ENCODE data around the gene NUB1. TPM values are rescaled to one million over a fixed set of nuclear protein-coding genes. Genes with fewer than 3 reads are reported as not detected.

NUB1 gene, protein sequence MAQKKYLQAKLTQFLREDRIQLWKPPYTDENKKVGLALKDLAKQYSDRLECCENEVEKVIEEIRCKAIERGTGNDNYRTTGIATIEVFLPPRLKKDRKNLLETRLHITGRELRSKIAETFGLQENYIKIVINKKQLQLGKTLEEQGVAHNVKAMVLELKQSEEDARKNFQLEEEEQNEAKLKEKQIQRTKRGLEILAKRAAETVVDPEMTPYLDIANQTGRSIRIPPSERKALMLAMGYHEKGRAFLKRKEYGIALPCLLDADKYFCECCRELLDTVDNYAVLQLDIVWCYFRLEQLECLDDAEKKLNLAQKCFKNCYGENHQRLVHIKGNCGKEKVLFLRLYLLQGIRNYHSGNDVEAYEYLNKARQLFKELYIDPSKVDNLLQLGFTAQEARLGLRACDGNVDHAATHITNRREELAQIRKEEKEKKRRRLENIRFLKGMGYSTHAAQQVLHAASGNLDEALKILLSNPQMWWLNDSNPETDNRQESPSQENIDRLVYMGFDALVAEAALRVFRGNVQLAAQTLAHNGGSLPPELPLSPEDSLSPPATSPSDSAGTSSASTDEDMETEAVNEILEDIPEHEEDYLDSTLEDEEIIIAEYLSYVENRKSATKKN
- total RNA-seq (2022; extraction: Qiagen RNA extraction), result 34.2 to 44.3 TPM (median 37.2 TPM) in 5 replicates

GRCh38 chr7:151341357-151342101 lies at the start of gene NUB1:
Gene NUB1 (plus strand): TSS chr7:151341812. CDS start chr7:151345350, 3,538 bp downstream.

DNA sequence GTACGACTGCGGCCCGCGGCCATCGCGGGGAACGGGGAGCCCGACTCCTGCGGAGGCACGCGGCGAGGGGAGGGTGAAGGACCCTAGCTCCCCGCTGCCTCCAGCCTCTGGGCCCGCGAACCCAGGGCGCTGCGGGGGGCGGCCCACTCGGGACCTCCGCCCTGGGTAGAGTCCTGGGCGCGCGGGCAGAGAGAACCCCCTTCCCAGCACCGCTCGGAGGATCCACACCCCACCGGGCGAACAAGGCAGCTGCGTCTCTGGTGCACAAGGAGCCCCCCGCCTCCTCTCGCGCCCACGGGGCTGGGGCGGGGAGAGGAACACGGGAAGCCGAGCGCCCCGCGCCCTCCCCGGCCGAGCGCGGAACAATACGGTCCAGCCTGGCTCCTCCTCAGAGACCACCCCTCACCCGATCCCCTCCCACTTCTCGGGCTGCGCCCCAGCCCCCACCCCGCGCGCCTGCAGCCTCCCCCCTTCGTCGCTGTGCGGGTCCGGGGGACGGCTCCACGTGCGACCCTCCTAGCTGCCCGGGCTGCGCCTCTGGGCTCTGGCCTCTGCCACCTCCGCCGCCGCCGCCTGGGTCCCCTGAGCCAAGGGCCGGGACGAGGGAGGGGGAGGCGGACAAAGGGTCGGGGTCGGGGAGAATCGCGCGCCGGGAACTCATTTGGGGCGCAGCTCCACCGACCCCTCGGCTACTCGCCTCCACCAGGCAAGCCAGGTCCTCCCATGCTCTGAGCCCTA lies 68.2 kb downstream of the NUB1 start, which contains the start of gene WDR86:
Gene WDR86 (minus strand): TSS at position 372 of the 738 bp plus-strand sequence. CDS start 449 bp downstream, outside the sequence.

Other genes starting within 250 kb of the NUB1 start
- gene GBX1, start 174.1 kb upstream of the NUB1 start, total RNA-seq (2022; extraction: Qiagen RNA extraction), result 0.20 TPM in 1 of 5 replicates, not detected in the others
- not detected in 5 replicates for gene ASB10, start 154.6 kb upstream of the NUB1 start, total RNA-seq (2022; extraction: Qiagen RNA extraction)
- gene H2BK1, start 131.3 kb upstream of the NUB1 start, total RNA-seq (2022; extraction: Qiagen RNA extraction), result not detected in 5 replicates
- 58.0 to 63.8 TPM (median 62.0 TPM) in 5 replicates for gene ABCF2, start 114.6 kb upstream of the NUB1 start, total RNA-seq (2022; extraction: Qiagen RNA extraction)
- gene CHPF2, start 109.3 kb upstream of the NUB1 start, total RNA-seq (2022; extraction: Qiagen RNA extraction), result 34.7 to 47.0 TPM (median 45.1 TPM) in 5 replicates
- gene SMARCD3, start 93.1 kb upstream of the NUB1 start, total RNA-seq (2022; extraction: Qiagen RNA extraction), result 7.7 to 11.6 TPM (median 9.9 TPM) in 5 replicates
- 0.11 to 0.39 TPM (median 0.22 TPM) in 5 replicates for gene WDR86, start 68.2 kb downstream of the NUB1 start, total RNA-seq (2022; extraction: Qiagen RNA extraction)
- gene CRYGN, start 98.3 kb downstream of the NUB1 start, total RNA-seq (2022; extraction: Qiagen RNA extraction), result not detected in 5 replicates
- gene RHEB, start 178.1 kb downstream of the NUB1 start, total RNA-seq (2022; extraction: Qiagen RNA extraction), result 113 to 161 TPM (median 149 TPM) in 5 replicates